H9 (cell line): ENCODE measurements around the gene SCUBE3. TPM values are rescaled to one million over a fixed set of nuclear protein-coding genes. Genes with fewer than 3 reads are reported as not detected.

Experiments
- DNase-seq: peaks from one replicate; pipeline ENCODE4 v3.0.0-alpha.2; 2017
- H2AFZ ChIP-seq: one replicate; pipeline ENCODE4 v1.6.1; 2013; ENCODE audit warnings: mild to moderate bottlenecking, low read length, control low read depth, moderate library complexity
- H2AK5ac ChIP-seq: 2 replicates; pipeline ENCODE4 v1.6.1; 2013; ENCODE audit warnings: low read length, control low read depth, mixed read lengths; ENCODE audit not compliant: insufficient read length
- H2BK120ac ChIP-seq: one replicate; pipeline ENCODE4 v1.6.1; 2013; ENCODE audit warnings: low read depth, mild to moderate bottlenecking, low read length, control low read depth, inconsistent platforms; ENCODE audit not compliant: poor library complexity, severe bottlenecking
- H2BK12ac ChIP-seq: 2 replicates; pipeline ENCODE4 v1.6.1; 2013; ENCODE audit warnings: low read length, control low read depth, mixed read lengths, low read depth; ENCODE audit not compliant: insufficient read length
- H2BK15ac ChIP-seq: 2 replicates; pipeline ENCODE4 v1.6.1; 2013; ENCODE audit warnings: low read depth, low read length, control low read depth
- H2BK20ac ChIP-seq: one replicate; pipeline ENCODE4 v1.6.1; 2013; ENCODE audit warnings: low read depth, mild to moderate bottlenecking, low read length, control low read depth, inconsistent platforms; ENCODE audit not compliant: poor library complexity, severe bottlenecking
- H2BK5ac ChIP-seq: 2 replicates; pipeline ENCODE4 v1.6.1; 2013; ENCODE audit warnings: low read length, control low read depth, mixed read lengths; ENCODE audit not compliant: insufficient read length
- H3K14ac ChIP-seq: 2 replicates; pipeline ENCODE4 v1.6.1; 2013; ENCODE audit warnings: low read length, control low read depth; ENCODE audit not compliant: insufficient read depth
- H3K18ac ChIP-seq: 2 replicates; pipeline ENCODE4 v1.6.1; 2013; ENCODE audit warnings: low read depth, mild to moderate bottlenecking, mixed read lengths, low read length, control low read depth; ENCODE audit not compliant: insufficient read length
- H3K23ac ChIP-seq: 2 replicates; pipeline ENCODE4 v1.6.1; 2013; ENCODE audit warnings: low read length, control low read depth, mixed read lengths, low read depth; ENCODE audit not compliant: insufficient read length
- H3K23me2 ChIP-seq: 2 replicates; pipeline ENCODE4 v1.6.1; 2013; ENCODE audit warnings: low read depth, mild to moderate bottlenecking, mixed read lengths, low read length, control low read depth; ENCODE audit not compliant: insufficient read length, poor library complexity, severe bottlenecking
- H3K27ac ChIP-seq: 2 replicates; pipeline ENCODE4 v1.5.1; 2013; ENCODE audit warnings: low read length, control low read depth, mixed read lengths, low read depth; ENCODE audit not compliant: insufficient read length
- H3K27me3 ChIP-seq: 2 replicates; pipeline ENCODE4 v1.6.1; 2013; ENCODE audit warnings: low read length, control low read depth, inconsistent platforms; ENCODE audit not compliant: insufficient read depth
- H3K4ac ChIP-seq: 2 replicates; pipeline ENCODE4 v1.6.1; 2013; ENCODE audit warnings: low read depth, mild to moderate bottlenecking, control low read depth, inconsistent platforms, low read length, moderate library complexity
- H3K4me1 ChIP-seq: 2 replicates; pipeline ENCODE4 v1.6.1; 2013; ENCODE audit warnings: low read length, control low read depth, inconsistent platforms; ENCODE audit not compliant: insufficient read depth
- H3K4me2 ChIP-seq: 2 replicates; pipeline ENCODE4 v1.6.1; 2013; ENCODE audit warnings: low read length, control low read depth, mixed read lengths; ENCODE audit not compliant: insufficient read length, insufficient read depth
- H3K56ac ChIP-seq: 2 replicates; pipeline ENCODE4 v1.6.1; 2013; ENCODE audit warnings: low read depth, mild to moderate bottlenecking, mixed read lengths, low read length, control low read depth; ENCODE audit not compliant: insufficient read length
- H3K79me1 ChIP-seq: 2 replicates; pipeline ENCODE4 v1.6.1; 2013; ENCODE audit warnings: low read depth, mild to moderate bottlenecking, moderate library complexity, low read length, control low read depth, inconsistent platforms; ENCODE audit not compliant: insufficient read depth, poor library complexity, severe bottlenecking
- H3K79me2 ChIP-seq: 2 replicates; pipeline ENCODE4 v1.6.1; 2013; ENCODE audit warnings: low read length, control low read depth, inconsistent platforms; ENCODE audit not compliant: insufficient read depth
- H3K9ac ChIP-seq: 2 replicates; pipeline ENCODE4 v1.6.1; 2013; ENCODE audit warnings: low read length, control low read depth, mixed read lengths; ENCODE audit not compliant: insufficient read length; ENCODE audit errors: extremely low read depth
- H3K9me3 ChIP-seq: one replicate; pipeline ENCODE4 v1.6.1; 2013; ENCODE audit warnings: low read depth, low read length, inconsistent platforms; ENCODE audit not compliant: control insufficient read depth
- H3T11ph ChIP-seq: one replicate; pipeline ENCODE4 v1.6.1; 2013; ENCODE audit warnings: mild to moderate bottlenecking, low read length, control low read depth, inconsistent platforms
- H4K20me1 ChIP-seq: one replicate; pipeline ENCODE4 v1.6.1; 2013; ENCODE audit not compliant: control insufficient read depth, insufficient read length, insufficient read depth
- H4K5ac ChIP-seq: 2 replicates; pipeline ENCODE4 v1.6.1; 2013; ENCODE audit warnings: low read depth, mild to moderate bottlenecking, mixed read lengths, low read length, control low read depth; ENCODE audit not compliant: insufficient read length
- H4K8ac ChIP-seq: replicated peaks from 2 replicates; pipeline ENCODE4 v1.6.1; 2013; ENCODE audit warnings: low read length, control low read depth, mixed read lengths, low read depth; ENCODE audit not compliant: insufficient read length
- H4K91ac ChIP-seq: 2 replicates; pipeline ENCODE4 v1.6.1; 2013; ENCODE audit warnings: low read depth, mild to moderate bottlenecking, moderate library complexity, mixed read lengths, low read length, control low read depth; ENCODE audit not compliant: insufficient read length
- H3K27ac Mint-ChIP-seq, 3 experiments: 2 replicates in 2 of 3; 3 replicates in 1 of 3; pipeline ENCODE4 v1.8.0; 2020 to 2021; ENCODE audit warnings: mixed read lengths in 3 of 3, mild to moderate bottlenecking in 1 of 3, moderate library complexity in 1 of 3
- H3K27me3 Mint-ChIP-seq: 2 replicates; pipeline ENCODE4 v1.8.0; 2021; ENCODE audit warnings: low read depth, mild to moderate bottlenecking, moderate library complexity, mixed read lengths
- H3K36me3 Mint-ChIP-seq, 3 experiments: 2 replicates in 2 of 3; 3 replicates in 1 of 3; pipeline ENCODE4 v1.8.0; 2020 to 2021; ENCODE audit warnings: low read depth in 3 of 3, mixed read lengths in 3 of 3; ENCODE audit not compliant: insufficient read depth in 1 of 3
- H3K4me1 Mint-ChIP-seq, 2 experiments: 2 replicates each; pipeline ENCODE4 v1.8.0; 2020; ENCODE audit warnings: mixed read lengths in 2 of 2
- H3K4me3 Mint-ChIP-seq, 2 experiments: 2 replicates in 1 of 2; 3 replicates in 1 of 2; pipeline ENCODE4 v1.8.0; 2020 to 2021; ENCODE audit warnings: mild to moderate bottlenecking in 2 of 2, mixed read lengths in 2 of 2, moderate library complexity in 1 of 2
- H3K9me3 Mint-ChIP-seq, 2 experiments: 2 replicates in 1 of 2; 3 replicates in 1 of 2; pipeline ENCODE4 v1.8.0; 2020; ENCODE audit warnings: mild to moderate bottlenecking in 2 of 2, mixed read lengths in 2 of 2, moderate library complexity in 1 of 2
- CTCF ChIP-seq: fragments of 200-600 bp; sonication (generic); conservative IDR thresholded peaks from 3 replicates; pipeline ENCODE4 v1.8.0; 2021; ENCODE audit warnings: antibody characterized with exemption, mild to moderate bottlenecking
- WGBS: extraction: QIAGEN DNeasy Blood & Tissue Kit; methylation state at CpG from one replicate; pipeline ENCODE4 v1.1.7; 2013; ENCODE audit warnings: missing lambda C conversion rate, low lambda C conversion rate, mixed read lengths; ENCODE audit not compliant: insufficient read length; ENCODE audit errors: extremely low coverage; 5-methylcytosine and 5-hydroxymethylcytosine counted together
- total RNA-seq: library from RNA; stranded (reverse); gene quantifications from 2 replicates; pipeline ENCODE4 v1.2.1, GENCODE V29; 2021

The SCUBE3 gene
- total RNA-seq, 1 experiment from 2014 or later = 2.7 TPM

DNA sequence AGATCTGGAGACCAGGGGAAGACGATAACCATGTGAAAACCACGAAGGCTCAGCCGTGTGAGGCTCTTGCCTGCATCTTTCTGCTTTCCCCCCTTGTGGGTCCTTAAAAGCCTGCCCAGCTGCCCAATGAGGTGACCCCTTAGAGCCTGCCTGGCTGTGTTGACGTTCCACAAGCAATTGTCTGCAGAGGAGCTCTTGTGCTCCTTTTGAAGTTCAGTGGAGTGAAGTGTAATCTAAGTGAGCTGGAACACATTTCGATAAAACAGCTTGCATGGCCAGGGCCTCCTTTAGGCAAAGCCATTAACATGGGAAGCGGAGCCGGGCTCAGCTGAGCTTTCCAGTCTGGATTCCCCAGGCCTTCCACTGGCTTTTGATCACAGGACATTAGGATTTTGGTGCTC, 45.3 kb upstream of the SCUBE3 start:
- Histone ChIP-seq H4K91ac (no peak overlapping the region), H4K8ac (no peak overlapping the region), H3K4me1 (no peaks in the 10 kb centered on the region), H2BK120ac (no peak overlapping the region), H2AFZ (no peak overlapping the region), H3K79me1 (no peaks in the 10 kb centered on the region), H3K56ac (no peak overlapping the region), H3K9me3 (no peaks in the 10 kb centered on the region), H3K27me3 (no peaks in the 10 kb centered on the region), H4K20me1 (no peaks in the 10 kb centered on the region), H3K9ac (no peak overlapping the region), H3T11ph (no peak overlapping the region), H2BK12ac (no peak overlapping the region), H2BK20ac (no peak overlapping the region), H3K4me2 (no peak overlapping the region), H3K23ac (no peak overlapping the region), H3K18ac (no peak overlapping the region), H2BK5ac (no peak overlapping the region), H4K5ac (no peak overlapping the region), H2AK5ac (no peak overlapping the region), H3K79me2 (no peaks in the 10 kb centered on the region), H3K27ac (no peak overlapping the region), H3K23me2 (no peaks in the 10 kb centered on the region), H2BK15ac (no peak overlapping the region), H3K14ac (no peak overlapping the region), H3K4ac (no peak overlapping the region)
- WGBS = no CpG with 5 or more reads among the region's 7 CpGs
- Mint-ChIP-seq H3K36me3 (peaks cover 0 to 6% (median 5%) of the 10 kb centered on the region in 3 experiments; a peak in 3 of 7 replicates), H3K9me3 (peaks cover 5% of the 10 kb centered on the region in 2 experiments; a peak in 4 of 5 replicates), H3K4me1 (peaks cover 15 to 20% of the 10 kb centered on the region in 2 experiments), H3K27ac (no peak overlapping the region), H3K4me3 (no peak overlapping the region), H3K27me3 (peaks cover 32% of the 10 kb centered on the region)
- no peak for TF ChIP-seq CTCF
- no peak for DNase-seq
